HG03571 (cell line): ENCODE measurements around the gene OTUD3.
"Not testable (repeated sequence)": the region's sequence is repeated elsewhere in the genome, so short reads cannot be mapped to it uniquely, and the experiment has no call there.

Source experiments
- ATAC-seq: cut with Tn5 transposase; IDR thresholded peaks from one replicate; pipeline ENCODE4 v1.9.1; 2021; ENCODE audit not compliant: unreplicated experiment

The OTUD3 gene

DNA sequence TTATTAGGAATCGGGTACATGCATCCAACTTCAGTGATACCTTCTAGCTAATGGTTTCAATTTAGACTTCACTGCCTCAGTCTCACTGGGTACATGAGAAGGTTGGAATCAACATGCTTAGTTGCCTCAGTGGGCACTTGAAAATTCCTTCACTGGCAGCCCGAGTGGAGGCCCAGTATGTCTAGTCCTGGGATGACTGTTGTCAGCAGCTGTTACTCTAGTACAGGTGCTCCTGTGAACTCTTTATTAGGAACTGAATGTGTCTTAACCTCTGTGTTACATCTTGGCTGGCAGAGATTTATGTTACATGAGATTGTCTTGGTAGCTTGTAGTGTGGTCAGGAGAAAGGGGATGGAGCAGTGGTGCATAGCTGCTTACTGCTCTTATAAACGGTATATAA is 27.8 kb downstream of the OTUD3 start:
- no peak for ATAC-seq

DNA sequence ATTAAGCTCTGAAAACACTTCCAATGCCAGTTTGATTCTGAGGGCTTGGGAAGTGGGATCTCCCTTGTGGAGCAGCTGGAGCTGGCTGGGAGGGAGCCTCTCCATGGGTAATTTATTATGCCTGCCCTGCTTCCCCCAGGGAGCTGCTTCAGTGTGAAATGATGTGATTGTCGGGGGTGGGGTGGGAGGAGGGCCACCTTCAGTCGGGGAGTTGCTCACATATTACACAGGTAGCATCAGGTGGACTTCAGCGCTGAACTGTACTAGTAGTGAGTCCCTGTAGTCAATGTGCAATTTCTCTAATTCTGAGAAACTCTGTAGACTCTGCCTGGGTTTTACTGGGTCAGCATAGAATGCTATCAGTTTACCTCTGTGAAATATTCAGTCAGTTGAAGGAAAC is 28.5 kb downstream of the OTUD3 start:
- no peak for ATAC-seq

DNA sequence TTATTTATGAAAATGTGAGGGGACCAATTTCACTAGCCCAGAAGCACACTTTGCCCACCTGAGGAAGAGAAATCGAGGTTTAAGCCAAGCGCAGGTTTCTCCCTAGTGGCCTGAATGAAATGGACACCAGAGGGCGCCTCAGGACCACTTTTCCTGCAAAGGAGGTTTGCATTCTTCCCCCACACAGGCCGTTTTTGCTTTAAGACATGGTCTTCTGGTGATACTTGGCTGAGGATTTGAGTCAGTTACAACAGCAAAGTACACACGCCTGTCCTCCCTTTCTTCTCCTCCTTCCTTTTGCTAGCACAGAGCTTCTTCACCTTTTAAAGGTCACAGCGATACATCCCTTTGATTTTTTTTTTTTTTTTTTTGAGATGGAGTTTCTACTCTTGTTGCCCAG is 35.9 kb downstream of the OTUD3 start:
- ATAC-seq = no peak

- no peak for ATAC-seq
Measured at GRCh38 chr1:19920132-19920710, 38.0 kb downstream of the OTUD3 start.

DNA sequence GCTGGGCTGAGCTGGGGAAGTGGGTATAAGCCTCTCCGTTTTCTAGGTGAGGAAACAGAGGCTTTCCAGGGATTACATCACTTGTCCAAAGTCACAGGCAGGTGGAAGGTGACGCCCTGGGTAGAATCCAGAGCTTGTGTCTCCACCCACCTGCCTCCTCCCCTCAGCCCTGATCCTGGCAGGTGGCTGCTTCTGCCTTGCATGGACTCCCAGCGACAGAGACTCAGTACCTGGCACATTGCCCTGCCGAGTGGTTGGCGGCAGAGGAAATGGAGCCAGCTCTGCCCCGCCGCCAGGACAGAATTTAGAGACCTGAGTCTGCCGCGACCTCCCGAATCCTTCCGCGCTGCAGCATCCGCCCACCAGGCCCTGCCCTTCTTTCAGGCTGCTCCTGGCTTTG is 39.1 kb downstream of the OTUD3 start:
- ATAC-seq = no peak

- no peak for ATAC-seq
Measured at GRCh38 chr1:19922015-19922688, 40.0 kb downstream of the OTUD3 start.

DNA sequence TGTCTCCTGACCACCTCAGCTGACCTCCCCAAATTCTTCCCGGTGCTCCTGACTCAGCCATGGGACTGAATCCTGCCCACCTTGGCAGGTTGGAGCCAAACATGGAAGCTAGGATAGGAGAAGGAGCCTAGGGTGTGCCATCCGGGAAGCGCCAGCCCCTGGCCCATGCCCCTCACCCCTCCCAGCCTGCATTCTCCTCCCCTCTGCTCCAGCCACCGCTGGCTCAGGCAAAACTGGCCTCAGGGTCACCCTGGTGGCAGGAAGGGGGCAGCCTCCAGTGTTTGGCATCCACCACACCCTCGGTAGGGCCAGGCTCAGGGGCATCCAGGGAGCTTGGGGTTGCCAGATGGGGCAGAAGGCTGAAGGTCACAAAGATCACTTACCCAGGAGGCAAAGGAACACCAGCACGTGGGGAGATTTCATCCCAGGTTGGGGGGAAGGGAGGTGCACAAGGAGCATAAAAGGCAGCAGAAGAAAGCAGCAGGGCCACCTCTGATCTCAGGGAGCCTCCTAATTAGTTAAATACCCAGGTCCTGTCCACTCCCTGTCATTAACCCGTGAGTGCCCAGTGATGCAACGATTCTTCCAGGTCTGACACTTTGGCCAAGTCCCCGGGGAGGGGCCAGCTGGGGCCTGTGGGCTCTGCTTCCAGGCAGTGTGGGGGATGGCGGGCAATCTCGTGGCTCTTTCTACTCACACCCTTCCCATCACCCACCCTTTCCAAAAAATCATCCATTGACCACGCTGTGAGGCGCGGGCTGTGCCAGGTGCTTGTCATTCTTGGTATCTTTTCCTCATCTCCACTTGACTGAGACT is 41.1 kb downstream of the OTUD3 start, which contains the start of gene PLA2G2E:
PLA2G2E (minus strand) TSS at position 481 of the 816 bp plus-strand sequence; CDS start at position 423, 58 bp downstream.
- no peak for ATAC-seq

GRCh38 chr1:19923953-19924346 is 41.8 kb downstream of the OTUD3 start:
- ATAC-seq = no peak

DNA sequence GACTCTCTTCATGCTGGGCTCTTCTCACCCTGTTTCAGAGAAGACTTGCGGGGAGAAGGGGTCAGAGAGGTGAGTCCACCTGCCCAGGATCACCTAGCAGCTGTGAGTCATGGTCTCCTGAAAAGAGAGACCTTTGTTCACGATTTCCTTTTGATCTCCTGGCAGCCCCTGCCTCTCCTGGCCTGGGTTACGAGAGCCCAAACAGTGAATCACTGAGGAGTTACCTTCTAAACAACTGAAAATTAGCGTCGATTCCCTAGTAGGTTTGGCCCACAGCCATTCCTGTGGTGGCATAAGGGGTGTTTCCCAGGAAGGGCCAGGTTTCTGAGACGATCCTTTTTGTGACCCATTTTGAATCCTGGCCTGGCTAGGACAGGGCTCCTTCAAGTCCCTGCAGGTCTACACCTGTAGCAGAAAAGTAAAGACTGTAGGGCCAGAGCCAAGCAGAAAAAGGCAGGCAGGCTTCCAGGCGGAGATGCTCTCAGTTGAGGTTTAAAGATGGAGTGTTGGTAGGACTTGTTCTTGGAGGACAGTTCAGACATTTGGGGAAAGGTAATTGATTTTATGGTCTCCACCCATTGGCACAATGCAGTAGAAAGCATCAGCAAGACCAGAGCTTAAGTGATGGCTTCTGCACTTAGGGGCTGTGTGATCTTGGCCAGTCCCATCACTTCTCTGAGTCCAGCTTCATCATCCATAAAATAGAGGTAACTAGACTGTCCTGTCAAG is 43.3 kb downstream of the OTUD3 start:
- ATAC-seq = no peak

DNA sequence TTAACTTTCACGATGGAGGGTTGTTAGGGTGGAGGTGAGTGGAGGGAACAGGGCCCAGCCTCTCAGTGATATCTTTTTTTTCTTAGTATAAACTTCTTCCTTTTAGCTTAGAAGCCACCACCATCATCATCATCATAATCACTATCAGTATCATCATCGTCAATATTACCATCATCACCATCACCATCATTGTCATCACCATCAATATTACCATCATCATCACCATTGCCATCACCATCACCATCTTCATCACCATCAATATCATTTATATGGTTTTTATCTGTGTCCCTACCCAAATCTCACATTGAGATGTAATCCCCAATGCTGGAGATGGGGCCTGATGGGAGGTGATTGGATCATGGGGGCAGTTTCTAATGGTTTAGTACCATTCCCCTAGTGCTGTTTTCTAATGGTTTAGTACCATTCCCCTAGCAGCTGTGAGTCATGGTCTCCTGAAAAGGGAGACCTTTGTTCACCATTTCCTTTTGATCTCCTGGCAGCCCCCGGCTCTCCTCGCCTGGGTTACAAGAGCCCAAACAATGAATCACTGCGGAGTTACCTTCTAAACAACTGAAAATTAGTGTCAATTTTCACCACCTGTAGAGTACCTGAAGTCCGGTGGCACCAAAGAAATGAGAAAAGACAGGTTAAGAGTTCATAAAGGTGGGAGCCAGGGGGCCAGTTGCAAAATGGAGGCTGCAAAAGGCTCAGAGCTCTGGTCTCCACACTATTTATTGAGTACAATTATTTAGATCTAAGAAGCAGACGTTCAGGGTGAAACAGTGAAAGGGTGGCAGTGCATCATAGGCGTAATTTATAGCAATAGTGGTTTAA is 44.3 kb downstream of the OTUD3 start:
- no peak for ATAC-seq

DNA sequence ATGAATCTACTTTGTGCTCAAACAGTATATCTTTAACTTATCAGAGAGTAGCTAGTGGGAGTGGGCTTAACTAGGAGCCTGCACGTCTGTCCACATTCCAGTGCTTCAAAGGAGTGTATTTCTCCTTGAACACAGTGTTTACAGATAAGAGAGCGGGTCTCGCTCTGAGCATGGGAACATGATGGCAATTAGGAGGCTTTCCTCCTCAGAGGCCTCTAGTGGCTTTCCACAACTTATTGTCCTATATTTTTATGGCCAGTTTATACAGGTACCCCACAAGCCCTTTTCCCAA is 44.9 kb downstream of the OTUD3 start:
- not testable (repeated sequence) for ATAC-seq

- ATAC-seq = no peak
Measured at GRCh38 chr1:19932866-19933265, 50.7 kb downstream of the OTUD3 start.

DNA sequence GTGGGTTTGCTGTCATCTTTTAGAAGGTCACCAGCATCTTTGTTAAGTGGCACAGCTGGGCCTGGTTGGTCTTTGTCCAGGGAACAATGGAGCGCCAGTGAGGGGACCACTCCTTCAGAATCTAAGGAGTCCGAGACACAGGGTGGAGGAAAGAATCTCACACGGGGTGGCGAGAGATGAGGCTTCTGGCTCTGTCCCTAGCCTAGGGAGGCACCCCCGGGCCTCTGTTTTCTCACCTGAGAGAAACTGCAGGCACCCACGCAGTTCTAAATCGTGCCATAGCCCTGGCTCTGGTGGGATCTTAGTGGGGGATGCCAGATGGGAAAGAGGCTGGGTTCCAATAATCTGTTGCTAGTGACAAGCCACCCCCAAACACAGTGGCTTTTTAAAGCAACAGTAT is 52.1 kb downstream of the OTUD3 start:
- no peak for ATAC-seq

- ATAC-seq = no peak
Measured at GRCh38 chr1:19936061-19936750, 54.0 kb downstream of the OTUD3 start.

- ATAC-seq = no peak
Measured at GRCh38 chr1:19938472-19938871, 56.3 kb downstream of the OTUD3 start.

- no peak for ATAC-seq
Measured at GRCh38 chr1:19940486-19941205, 58.5 kb downstream of the OTUD3 start.

DNA sequence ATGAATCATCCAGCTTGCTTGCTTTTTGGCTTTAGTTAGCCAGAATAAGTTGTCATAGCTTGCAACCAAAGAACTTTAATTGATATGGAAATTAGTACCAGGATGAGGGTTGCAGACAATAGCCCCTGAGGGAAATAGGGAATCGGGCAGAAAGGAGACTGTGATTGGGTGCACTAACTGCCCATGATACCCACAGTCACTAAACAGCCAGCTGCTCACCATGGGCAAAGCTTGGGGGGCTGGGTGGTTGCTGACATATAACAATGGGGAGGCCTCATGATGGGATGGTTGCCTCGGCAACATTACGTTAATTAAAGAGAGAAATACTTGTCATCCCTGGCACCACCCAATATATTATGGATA is 59.0 kb downstream of the OTUD3 start:
- no peak for ATAC-seq

DNA sequence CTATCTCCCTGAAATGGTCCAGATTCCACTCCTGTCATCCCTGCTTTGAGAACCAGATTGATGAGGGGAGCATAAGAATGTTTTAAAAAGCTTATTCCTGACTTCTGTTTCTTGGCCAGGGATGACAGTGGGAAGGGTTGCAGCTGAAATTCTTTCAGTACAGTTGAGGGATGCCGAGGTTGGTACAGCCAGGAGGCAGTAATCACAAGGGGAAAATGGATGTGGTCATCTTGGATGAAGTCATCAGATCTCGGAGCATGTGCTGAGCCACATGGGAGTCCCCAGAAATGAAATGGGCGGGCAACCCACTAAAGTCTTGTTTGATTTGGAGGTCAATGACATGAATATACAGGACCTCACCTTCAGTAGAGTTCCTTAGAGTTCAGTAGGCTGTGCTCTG is 59.9 kb downstream of the OTUD3 start:
- ATAC-seq = no peak

- no peak for ATAC-seq
Measured at GRCh38 chr1:19942657-19943056, 60.5 kb downstream of the OTUD3 start.

DNA sequence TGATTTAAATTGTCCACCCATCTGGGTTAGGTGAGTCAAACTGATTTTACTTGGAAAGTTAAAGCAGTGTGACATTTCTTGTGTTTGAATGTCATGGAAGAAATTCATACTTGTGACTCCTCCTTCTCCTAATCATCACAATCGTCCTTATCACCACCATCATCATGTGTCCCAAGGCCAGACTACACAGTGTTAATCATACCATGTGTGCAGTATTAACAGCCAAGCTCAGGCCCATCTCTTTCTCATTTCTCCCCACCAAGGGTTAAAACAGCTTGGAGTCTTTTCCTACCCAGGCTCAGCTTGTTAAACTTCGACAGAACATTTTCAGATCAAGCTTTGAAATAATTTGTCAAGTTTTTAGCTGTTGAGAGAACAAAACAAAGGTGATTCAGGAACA is 63.7 kb downstream of the OTUD3 start:
- ATAC-seq = no peak
